ENCODE measurements around the gene DCXR. TPM values are rescaled to one million over a fixed set of nuclear protein-coding genes. Genes with fewer than 3 reads are reported as not detected.
A peak's percentile ranks its signal among the peaks of the same experiment; 100 is the strongest.

The DCXR gene
- total RNA-seq, 1 experiment from 2014 or later: 92.7 TPM

DNA sequence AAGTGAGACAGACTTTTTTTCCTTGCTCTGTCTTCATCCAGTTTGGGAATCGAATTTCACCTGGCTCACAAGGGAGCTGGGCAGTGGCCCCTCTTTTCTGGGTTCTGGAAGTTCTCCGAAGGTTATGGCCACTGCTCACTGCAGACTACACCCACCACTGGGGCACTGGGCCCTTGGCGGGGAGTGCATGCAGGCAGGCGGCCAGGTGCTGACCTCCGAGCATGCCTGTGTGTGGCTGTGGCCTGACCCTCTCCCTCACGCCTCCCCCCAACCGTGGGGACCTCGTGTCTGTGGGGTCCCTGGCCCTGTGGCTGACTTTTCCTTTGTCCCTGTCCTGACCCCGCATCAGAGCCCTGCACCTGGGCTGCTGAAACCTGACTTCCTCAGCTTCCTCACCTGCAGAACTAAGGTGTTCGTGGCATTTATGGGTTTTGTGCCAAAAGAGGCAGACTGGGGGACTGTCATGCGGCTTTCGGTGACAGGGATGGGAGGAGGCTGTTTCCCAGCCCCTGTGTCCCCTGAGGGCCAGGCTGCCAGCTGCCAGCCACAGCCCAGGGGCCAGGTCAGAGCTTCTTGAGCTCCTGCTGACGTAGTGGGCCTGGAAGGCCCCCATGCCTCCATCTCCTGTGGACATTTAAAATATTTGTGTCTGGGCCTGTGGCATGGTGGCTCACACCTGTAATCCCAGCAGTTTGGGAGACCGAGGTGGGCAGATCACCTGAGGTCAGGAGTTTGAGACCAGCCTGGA, 38.6 kb downstream of the DCXR start:
- no peak for DNase-seq (ENCODE audit: low read depth)

DNA sequence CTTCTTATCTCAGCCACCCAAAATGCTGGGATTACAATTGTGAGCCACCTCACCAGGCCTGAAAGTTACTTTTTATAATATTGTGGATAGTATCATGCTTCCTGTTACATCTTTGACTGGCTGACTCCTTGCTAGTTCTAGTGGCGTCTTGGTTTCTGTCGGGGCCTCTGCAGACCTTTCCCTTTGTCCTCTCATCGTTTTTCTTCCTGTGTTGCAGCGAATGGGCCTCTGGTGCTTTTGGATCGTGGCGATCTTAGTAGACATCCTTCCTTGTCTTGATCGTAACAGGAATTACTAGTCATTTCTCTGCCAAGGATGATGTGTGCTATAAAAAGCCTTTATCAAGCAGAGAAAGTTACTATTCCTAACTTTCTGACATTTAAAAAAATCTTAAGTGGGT, 39.3 kb downstream of the DCXR start:
- DNase-seq (ENCODE audit: low read depth): no peak

DNA sequence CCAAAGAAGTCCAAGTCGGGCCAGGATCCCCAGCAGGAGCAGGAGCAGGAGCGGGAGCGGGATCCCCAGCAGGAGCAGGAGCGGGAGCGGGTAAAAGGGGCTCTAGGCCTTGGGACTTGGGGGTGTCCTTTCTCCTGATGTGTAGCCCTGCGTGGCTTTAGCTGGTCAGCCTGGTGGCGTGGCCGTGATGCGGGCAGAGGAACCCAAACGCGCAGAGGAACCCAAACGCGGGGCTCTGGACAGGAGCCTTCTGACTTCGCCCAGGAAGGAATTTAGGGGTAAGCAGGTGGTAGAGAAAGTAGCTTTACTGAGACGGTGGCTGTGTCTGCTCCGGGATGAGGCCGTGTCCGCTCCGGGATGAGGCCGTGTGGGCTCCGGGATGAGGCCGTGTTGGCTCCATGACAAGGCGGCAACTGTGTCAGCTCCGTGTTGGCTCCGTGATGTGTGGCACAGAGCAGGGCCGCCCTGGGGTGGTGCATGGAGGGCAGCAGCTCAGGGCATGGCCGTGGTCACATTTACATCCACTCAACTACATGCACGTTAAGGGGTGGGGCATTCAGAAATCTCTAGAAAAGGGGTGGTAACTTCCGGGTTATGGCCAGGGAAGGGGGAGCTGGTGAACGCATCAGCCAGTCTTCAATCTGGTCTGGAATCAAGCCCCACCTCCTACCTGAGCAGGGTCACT, 40.6 kb downstream of the DCXR start:
- DNase-seq (ENCODE audit: low read depth): no peak

DNA sequence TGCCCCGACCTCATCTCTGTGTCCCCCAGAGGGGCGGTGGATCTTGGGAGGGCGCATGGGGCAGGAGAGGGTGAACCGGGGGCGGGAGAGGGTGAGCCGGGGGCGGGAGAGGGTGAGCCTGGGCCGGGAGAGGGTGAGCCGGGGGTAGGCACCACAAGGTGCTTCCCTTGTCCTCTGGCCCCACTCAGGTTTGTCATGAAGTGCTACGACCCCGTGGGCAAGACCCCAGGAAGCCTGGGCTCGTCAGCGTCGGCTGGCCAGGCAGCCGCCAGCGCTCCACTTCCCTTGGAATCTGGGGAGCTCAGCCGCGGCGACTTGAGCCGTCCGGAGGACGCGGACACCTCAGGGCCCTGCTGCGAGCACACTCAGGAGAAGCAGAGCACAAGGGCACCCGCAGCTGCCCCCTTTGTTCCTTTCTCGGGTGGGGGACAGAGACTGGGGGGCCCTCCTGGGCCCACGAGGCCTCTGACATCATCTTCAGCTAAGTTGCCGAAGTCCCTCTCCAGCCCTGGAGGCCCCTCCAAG, 41.2 kb downstream of the DCXR start:
- no peak for DNase-seq (ENCODE audit: low read depth)

DNA sequence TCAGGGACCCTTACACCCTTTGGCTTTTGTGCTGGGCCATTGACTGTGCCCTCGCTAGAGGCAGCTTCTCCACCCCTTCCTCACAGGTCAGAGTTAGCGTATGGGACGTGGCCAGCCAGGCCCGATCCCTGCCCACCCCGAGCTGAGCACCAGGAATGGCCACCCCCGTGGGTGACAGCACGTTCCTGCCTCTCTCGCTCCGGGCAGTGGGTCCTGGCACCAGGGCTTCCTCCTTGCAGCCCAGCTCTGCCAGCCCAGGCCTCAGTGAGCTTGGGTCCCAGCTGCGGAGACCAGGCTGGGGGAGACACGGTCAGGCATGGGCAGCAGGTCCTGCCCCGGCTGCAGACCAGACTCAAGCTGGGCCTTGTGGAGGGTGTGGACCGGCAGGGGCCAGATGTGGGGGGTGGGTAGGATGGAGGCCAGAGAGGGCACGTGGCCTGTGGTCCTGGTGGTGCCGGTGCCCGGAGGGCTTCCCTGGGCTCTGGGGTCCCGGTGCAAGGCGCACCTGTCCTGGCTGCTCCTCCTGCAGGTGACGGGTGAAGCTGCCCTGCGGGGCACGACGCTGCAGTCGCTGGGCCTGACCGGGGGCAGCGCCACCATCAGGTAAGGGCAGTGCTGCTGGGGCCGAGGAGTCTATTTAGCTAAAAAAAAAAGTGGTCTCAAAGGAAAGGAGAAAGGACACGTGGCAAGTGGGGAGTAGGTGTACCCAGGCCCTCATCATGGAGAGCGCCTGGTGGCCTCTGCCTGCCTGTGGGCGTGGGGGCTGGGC, 41.9 kb downstream of the DCXR start:
- no peak for DNase-seq (ENCODE audit: low read depth)

DNA sequence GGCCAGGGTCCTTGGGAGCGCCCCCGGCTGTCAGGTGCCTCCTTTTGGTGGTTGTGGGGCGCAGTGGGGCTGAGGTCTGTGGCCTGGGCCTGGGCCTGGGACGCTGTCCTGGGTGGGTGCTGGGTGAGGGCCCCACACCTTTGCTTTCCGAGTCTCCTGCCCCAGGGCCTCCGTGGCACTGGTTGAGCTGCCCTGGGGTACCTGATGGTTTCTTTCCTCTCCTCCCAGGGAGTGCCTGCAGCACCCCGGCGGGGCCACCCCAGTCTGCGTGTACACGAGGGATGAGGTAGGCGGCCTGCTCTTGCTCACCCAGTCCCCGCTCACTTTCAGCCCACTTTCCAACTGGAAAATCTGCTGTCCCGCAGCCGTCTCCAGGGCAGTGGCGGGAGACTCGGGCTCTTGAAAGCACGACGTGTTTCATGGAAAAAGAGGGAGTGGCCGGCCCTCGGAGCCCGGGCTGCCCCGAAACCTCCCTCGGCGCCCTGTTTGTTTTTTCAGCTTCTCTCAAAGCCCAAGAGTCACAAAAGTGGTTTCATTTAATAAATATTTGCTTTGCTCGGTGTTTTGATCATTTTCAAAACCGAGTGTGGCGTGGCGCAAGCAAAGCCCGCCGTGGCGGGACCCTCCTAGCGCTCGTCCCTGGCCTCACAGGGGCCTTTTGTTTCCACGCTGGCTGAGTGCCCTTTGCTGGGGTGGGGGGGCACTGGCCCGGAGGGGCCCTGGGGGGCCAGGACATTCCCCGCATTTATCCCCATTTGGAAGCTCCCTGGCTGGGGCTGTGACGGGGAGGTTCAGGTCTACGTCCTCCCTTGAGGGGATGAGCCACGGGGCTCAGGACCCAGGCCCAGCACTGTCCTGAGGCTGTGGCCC, 42.7 kb downstream of the DCXR start:
- no peak for DNase-seq (ENCODE audit: low read depth)

DNA sequence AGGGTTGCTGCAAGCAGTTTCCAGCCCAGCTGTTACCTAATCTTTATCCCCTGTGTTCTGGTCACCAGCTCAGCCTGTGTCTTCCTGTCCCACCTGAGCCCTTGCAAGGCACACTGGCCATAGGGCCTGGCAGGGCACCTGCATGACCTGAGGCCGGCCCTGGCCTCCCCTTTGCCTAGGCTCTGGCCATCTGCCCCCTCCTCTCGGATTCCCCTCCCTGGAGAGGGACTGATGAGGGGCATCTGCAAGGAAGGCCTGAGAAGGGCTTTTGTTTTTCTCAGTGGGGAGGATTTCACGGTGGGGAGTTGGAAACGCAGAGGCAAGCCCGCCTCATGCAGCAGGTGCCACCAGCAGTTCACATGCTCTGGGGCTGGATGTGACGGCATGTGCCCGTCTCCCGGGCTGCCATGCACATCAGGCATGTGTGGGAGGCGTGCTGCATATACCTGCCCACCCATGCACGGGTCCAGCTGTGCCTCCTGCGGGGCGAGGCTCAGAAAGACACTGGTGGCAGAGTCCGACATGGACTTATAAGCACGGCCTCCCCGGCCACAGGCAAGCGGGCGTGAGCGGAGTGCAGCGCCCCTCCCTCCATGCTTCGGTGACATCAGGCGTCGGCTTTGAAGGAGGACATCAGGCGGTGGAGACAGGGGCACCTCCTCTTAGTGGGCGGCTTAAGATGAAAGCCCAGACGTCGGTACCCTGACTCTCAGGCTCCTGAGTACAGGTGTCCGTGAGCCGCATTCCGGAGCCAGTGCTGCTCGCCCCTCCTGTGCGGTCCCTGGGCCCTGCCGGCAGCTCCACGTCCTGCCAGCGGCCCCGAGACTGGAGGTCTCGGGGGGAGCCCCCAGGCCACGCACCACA, 43.5 kb downstream of the DCXR start:
- DNase-seq (ENCODE audit: low read depth): no peak

DNA sequence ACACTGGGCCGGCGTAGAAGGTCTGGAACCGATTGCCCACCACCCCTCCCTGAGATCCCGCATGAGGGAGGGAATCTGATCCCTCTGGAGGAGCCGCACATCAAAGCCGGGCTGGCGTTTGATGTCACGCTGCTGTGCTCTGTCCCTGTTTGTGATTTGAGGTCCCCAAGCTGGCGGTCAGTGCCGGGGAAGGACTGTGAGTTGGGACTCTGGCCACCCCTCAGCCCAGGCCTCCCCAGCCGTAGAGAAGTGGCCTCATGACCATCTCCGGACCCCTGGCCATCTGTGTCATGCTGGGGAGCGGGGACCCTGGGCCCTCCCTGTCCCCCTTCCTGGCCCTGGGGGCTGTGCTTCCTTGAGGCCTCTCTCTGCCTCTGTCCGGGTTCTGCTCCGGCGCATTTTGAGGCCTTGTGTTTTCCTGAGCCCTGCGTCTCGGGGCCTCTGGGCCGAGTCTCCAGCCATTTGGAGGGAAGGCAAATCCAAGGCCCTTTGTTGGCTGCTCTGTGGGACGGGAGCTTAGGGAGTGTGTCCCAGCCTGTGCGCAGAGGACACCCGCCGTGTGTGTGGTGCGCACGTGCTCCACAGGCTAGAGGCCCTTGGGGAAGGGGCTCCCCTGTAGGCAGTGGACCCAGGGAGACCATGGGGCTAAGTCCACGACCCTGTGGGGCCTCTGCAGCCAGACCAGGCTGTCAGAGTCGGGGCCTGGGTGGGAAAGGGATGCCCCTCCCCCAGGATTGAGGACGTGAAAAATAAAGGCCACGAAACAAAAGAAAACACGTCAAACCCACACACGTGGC, 45.0 kb downstream of the DCXR start:
- DNase-seq (ENCODE audit: low read depth): no peak

DNA sequence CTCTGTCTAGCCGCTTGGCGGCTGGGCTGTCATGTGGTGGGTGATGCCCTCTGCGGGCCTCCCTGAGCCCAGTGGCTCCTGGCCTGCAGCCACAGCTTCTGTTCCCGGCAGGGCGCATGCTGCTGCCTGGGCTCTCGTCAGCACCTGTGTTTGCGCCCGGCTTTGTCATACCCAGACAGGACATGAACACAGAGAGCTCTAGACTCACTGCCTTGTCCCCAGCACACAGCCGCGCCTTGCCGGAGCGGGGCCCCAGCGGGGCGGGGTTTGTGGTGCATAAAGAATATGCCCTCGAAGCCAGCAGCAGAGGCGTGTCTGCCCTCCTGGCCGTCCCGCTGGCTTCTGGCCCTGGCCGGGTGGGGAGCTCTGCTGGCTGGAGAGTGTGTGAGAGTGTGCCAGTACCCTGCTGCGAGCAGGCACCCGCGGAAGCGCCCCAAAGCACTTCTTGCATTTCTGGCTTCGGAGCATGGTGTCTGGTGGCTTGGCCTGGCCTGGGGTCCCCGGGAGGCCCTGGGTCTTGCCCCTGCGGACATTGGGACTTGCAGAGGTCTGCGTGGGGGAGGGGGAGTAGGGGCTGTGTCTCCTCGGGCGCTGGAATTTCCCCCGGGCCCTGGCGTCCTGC, 45.7 kb downstream of the DCXR start:
- DNase-seq (ENCODE audit: low read depth): peak; percentile 75

DNA sequence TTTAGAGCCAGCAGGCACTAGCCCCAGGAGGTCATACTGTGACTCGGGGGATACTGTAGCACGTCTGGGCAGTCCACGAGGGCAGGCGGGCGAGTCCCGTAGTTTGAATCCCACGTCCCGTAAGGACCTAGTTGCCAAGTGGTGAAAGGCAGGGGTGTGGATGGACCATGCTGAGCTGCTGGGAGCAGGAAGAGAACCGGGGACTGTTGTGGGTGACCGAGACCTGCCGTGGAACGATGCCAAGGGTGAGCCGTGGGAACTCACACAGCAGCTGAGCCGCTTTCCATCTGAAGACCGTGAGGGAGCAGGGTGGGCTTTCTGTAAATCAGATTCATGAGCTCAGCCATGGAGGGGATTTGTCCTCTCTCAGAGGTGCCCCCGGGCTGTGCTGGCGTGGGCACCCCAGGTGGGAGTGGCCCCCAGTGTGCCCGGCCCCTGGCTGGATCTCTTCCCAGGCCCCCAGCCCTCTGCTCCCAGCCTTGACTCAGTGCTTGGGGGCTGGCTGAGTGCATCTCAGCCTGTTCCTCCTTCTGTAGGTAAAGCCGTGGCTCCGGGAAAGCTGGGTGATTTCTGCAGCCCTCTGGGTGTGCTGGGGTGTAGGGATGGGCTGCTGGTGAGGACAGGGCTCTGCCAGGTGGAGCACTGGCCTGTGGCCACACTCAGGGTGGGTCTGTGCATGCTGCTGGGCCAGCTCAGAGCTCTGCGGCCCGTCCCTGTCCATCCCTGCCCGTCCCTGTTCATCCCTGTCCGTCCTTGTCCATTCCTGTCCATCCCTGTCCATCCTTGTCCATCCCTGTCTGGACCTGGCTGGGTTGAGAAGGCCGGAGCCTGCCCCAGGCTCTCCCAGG, 46.4 kb downstream of the DCXR start:
- DNase-seq (ENCODE audit: low read depth): no peak

DNA sequence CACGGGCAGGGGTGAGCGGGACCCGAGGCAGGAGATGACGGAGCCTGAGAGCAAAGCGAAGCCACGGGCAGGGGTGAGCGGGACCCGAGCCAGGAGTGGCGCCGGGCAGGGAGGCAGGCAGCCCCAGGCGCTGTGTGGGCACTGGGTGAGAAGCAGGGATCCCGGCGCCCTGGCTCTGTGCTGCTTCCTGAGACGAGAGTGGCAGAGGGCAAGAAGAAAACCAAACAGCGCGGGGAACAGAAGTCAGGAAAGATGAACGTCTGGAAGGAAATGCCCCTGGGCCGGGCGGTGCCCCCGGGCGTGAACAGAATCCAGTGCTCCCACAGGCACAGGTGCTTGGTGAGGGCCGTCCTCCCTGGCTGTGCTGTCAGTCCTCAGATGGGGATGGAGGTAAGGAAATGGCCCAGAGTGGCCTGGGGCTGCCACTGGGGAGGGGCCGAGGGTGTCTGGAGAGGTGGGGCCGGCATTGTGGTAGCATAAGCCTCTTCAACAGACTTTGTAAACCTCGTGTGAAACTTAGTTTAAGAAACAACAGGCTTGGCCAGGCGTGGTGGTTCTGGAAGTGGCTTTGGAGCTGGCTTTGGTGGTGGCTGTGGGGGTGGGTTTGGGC, 50.2 kb downstream of the DCXR start:
- DNase-seq (ENCODE audit: low read depth): no peak

DNA sequence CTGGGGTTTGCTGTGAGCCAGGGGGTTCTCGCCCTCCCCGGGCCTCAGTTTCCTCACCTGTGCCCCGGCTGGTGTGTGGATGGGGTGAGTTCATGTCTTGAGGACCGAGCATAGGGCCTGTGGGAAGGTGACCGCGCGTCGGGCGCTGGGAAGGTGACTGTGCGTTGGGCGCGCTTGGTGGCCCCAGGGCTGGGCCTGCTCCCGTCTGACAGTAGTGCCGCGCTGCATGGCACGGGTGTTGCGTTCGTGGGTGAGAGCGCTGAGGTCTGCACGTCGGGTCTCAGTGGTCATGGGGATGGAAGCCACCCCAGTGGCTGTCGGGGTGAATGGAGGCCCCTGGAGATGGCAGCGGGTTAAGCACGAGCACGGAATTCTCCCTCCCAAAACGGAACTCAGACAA, 50.9 kb downstream of the DCXR start:
- no peak for DNase-seq (ENCODE audit: low read depth)

Other genes with a start within 250 kb of the DCXR start
- not detected in 2 replicates for gene GCGR, start 233.5 kb downstream of the DCXR start, total RNA-seq (2014; rRNA removed; shearing (Covaris generic))
- 78.3 and 91.2 TPM in 2 replicates for gene MCRIP1, start 204.4 kb downstream of the DCXR start, total RNA-seq (2014; rRNA removed; shearing (Covaris generic))
- not detected in 2 replicates for gene PPP1R27, start 202.6 kb downstream of the DCXR start, total RNA-seq (2014; rRNA removed; shearing (Covaris generic))
- 1,181 and 1,293 TPM in 2 replicates for gene P4HB, start 177.2 kb downstream of the DCXR start, total RNA-seq (2014; rRNA removed; shearing (Covaris generic))
- gene ARHGDIA, start 166.4 kb downstream of the DCXR start, total RNA-seq (2014; rRNA removed; shearing (Covaris generic)): 138 and 216 TPM in 2 replicates
- gene ALYREF, start 146.1 kb downstream of the DCXR start, total RNA-seq (2014; rRNA removed; shearing (Covaris generic)): 376 and 391 TPM in 2 replicates
- 149 and 250 TPM in 2 replicates for gene ANAPC11, start 146.0 kb downstream of the DCXR start, total RNA-seq (2014; rRNA removed; shearing (Covaris generic))
- 0.21 and 0.97 TPM in 2 replicates for gene NPB, start 135.5 kb downstream of the DCXR start, total RNA-seq (2014; rRNA removed; shearing (Covaris generic))
- 17.9 and 34.9 TPM in 2 replicates for gene PCYT2, start 126.3 kb downstream of the DCXR start, total RNA-seq (2014; rRNA removed; shearing (Covaris generic))
- 30.5 and 40.5 TPM in 2 replicates for gene SIRT7, start 119.5 kb downstream of the DCXR start, total RNA-seq (2014; rRNA removed; shearing (Covaris generic))
- gene MAFG, start 110.0 kb downstream of the DCXR start, total RNA-seq (2014; rRNA removed; shearing (Covaris generic)): 17.2 and 20.9 TPM in 2 replicates
- 112 and 116 TPM in 2 replicates for gene PYCR1, start 100.4 kb downstream of the DCXR start, total RNA-seq (2014; rRNA removed; shearing (Covaris generic))
- not detected in 2 replicates for gene MYADML2, start 90.5 kb downstream of the DCXR start, total RNA-seq (2014; rRNA removed; shearing (Covaris generic))
- gene NOTUM, start 76.5 kb downstream of the DCXR start, total RNA-seq (2014; rRNA removed; shearing (Covaris generic)): 0.11 and 0.51 TPM in 2 replicates
- 41.3 and 43.5 TPM in 2 replicates for gene ASPSCR1, start 60.1 kb downstream of the DCXR start, total RNA-seq (2014; rRNA removed; shearing (Covaris generic))
- 88.1 and 116 TPM in 2 replicates for gene CENPX, start 14.8 kb downstream of the DCXR start, total RNA-seq (2014; rRNA removed; shearing (Covaris generic))
- 23.2 and 26.5 TPM in 2 replicates for gene LRRC45, start 14.4 kb downstream of the DCXR start, total RNA-seq (2014; rRNA removed; shearing (Covaris generic))
- gene RAC3, start 6.0 kb downstream of the DCXR start, total RNA-seq (2014; rRNA removed; shearing (Covaris generic)): 9.3 and 16.9 TPM in 2 replicates
- 18.8 and 20.2 TPM in 2 replicates for gene RFNG, start 14.1 kb upstream of the DCXR start, total RNA-seq (2014; rRNA removed; shearing (Covaris generic))
- 180 and 190 TPM in 2 replicates for gene GPS1, start 14.2 kb upstream of the DCXR start, total RNA-seq (2014; rRNA removed; shearing (Covaris generic))
- 82.5 and 99.0 TPM in 2 replicates for gene DUS1L, start 28.1 kb upstream of the DCXR start, total RNA-seq (2014; rRNA removed; shearing (Covaris generic))
- 49.5 and 65.1 TPM in 2 replicates for gene FASN, start 60.5 kb upstream of the DCXR start, total RNA-seq (2014; rRNA removed; shearing (Covaris generic))
- gene CCDC57, start 175.1 kb upstream of the DCXR start, total RNA-seq (2014; rRNA removed; shearing (Covaris generic)): 7.9 and 36.5 TPM in 2 replicates
- gene SLC16A3, start 191.3 kb upstream of the DCXR start, total RNA-seq (2014; rRNA removed; shearing (Covaris generic)): 26.7 and 57.7 TPM in 2 replicates
- 16.5 and 25.1 TPM in 2 replicates for gene CSNK1D, start 236.0 kb upstream of the DCXR start, total RNA-seq (2014; rRNA removed; shearing (Covaris generic))

Measured in Daoy (cell line).